Measurements from ENCODE around the gene MAPK10.

MAPK10 gene

GRCh38 chr4:86272669-86273068, 87.2 kb downstream of the MAPK10 start:
- peak; percentile 13 for DNase-seq

- no peak for DNase-seq
Measured at GRCh38 chr4:86271057-86271456, 88.8 kb downstream of the MAPK10 start.

- DNase-seq = no peak
Measured at GRCh38 chr4:86269354-86269753, 90.5 kb downstream of the MAPK10 start.

- no peak for DNase-seq
Measured at GRCh38 chr4:86264241-86264640, 95.6 kb downstream of the MAPK10 start.

GRCh38 chr4:86261636-86262035, 98.2 kb downstream of the MAPK10 start:
- no peak for DNase-seq

- DNase-seq = no peak
Measured at GRCh38 chr4:86256086-86256485, 103.8 kb downstream of the MAPK10 start.

- no peak for DNase-seq
Measured at GRCh38 chr4:86250619-86251018, 109.2 kb downstream of the MAPK10 start.

- DNase-seq = no peak
Measured at GRCh38 chr4:86250006-86250405, 109.8 kb downstream of the MAPK10 start.

- no peak for DNase-seq
Measured at GRCh38 chr4:86249074-86249473, 110.8 kb downstream of the MAPK10 start.

- DNase-seq = no peak
Measured at GRCh38 chr4:86247906-86248305, 111.9 kb downstream of the MAPK10 start.

- no peak for DNase-seq
Measured at GRCh38 chr4:86247320-86247719, 112.5 kb downstream of the MAPK10 start.

- no peak for DNase-seq
Measured at GRCh38 chr4:86243750-86244149, 116.1 kb downstream of the MAPK10 start.

GRCh38 chr4:86242677-86243076, 117.2 kb downstream of the MAPK10 start:
- DNase-seq = no peak

- no peak for DNase-seq
Measured at GRCh38 chr4:86235549-86235948, 124.3 kb downstream of the MAPK10 start.

GRCh38 chr4:86233681-86234080, 126.2 kb downstream of the MAPK10 start:
- no peak for DNase-seq

- no peak for DNase-seq
Measured at GRCh38 chr4:86233090-86233489, 126.8 kb downstream of the MAPK10 start.

GRCh38 chr4:86223472-86223871, 136.4 kb downstream of the MAPK10 start:
- DNase-seq = no peak

- no peak for DNase-seq
Measured at GRCh38 chr4:86221002-86221401, 138.9 kb downstream of the MAPK10 start.

GRCh38 chr4:86220121-86220520, 139.7 kb downstream of the MAPK10 start:
- no peak for DNase-seq

- no peak for DNase-seq
Measured at GRCh38 chr4:86218746-86219473, 140.9 kb downstream of the MAPK10 start.

GRCh38 chr4:86203176-86203575, 156.7 kb downstream of the MAPK10 start:
- DNase-seq = no peak

- DNase-seq = no peak
Measured at GRCh38 chr4:86185659-86186058, 174.2 kb downstream of the MAPK10 start.

- no peak for DNase-seq
Measured at GRCh38 chr4:86184901-86185285, 175.0 kb downstream of the MAPK10 start.

- no peak for DNase-seq
Measured at GRCh38 chr4:86184216-86184900, 175.5 kb downstream of the MAPK10 start.

GRCh38 chr4:86181585-86181984, 178.3 kb downstream of the MAPK10 start:
- no peak for DNase-seq

Data from NCI-H2171 treated with DMSO at 0.1 percent for 48 hours (cell line).